HEK293 (cell line): ENCODE data around the gene SRD5A3.
A peak's percentile ranks its signal among the peaks of the same experiment; 100 is the strongest.

ENCODE experiments used
- CTCF ChIA-PET: fragments of 350-600 bp; formaldehyde crosslinking; extraction: SDS; loops from one replicate; lab custom pipeline; 2021; ENCODE audit warnings: antibody characterized with exemption; lab: Yijun Ruan, JAX
- POLR2A ChIA-PET: fragments of 300-600 bp; formaldehyde crosslinking; extraction: SDS; loops from one replicate; lab custom pipeline; 2020; ENCODE audit warnings: antibody characterized with exemption, inconsistent platforms; lab: Yijun Ruan, JAX
- H3K27ac ChIP-seq: fragments of 200-500 bp; sonication (Bioruptor generic); 2 replicates; pipeline ENCODE4 v1.5.1; 2014; ENCODE audit warnings: low read depth, low read length, control low read depth, inconsistent platforms; ENCODE audit errors: extremely low read depth
- H3K36me3 ChIP-seq, 2 experiments: fragments of 200-500 bp in 1 of 2; sonication (Bioruptor generic) in 1 of 2; 1 replicate in 1 of 2; 2 replicates in 1 of 2; pipeline ENCODE4 v1.5.1; 2014 to 2017; ENCODE audit warnings: inconsistent platforms in 2 of 2, low read length in 2 of 2; ENCODE audit not compliant: control insufficient read depth in 2 of 2, insufficient read depth in 1 of 2
- H3K4me1 ChIP-seq: fragments of 200-500 bp; sonication (Bioruptor generic); 2 replicates; pipeline ENCODE4 v1.5.1; 2014; ENCODE audit warnings: mild to moderate bottlenecking, low read length, inconsistent platforms; ENCODE audit not compliant: control insufficient read depth, insufficient read depth
- H3K4me3 ChIP-seq: 2 replicates; pipeline ENCODE4 v1.5.1; 2011; ENCODE audit warnings: low read depth, mild to moderate bottlenecking, control low read depth, low read length, moderate library complexity
- H3K9me3 ChIP-seq: fragments of 200-500 bp; sonication (Bioruptor generic); 2 replicates; pipeline ENCODE4 v1.5.1; 2014; ENCODE audit warnings: low read depth, low read length, inconsistent platforms; ENCODE audit not compliant: control insufficient read depth, insufficient read depth
- EGR2 ChIP-seq: fragments of 450-650 bp; formaldehyde crosslinking; IDR thresholded peaks from 2 replicates; pipeline ENCODE4 v1.5.1; 2016; ENCODE audit warnings: low read depth, missing biosample characterization, missing genetic modification characterization
- SETDB1 ChIP-seq: IDR thresholded peaks from one replicate; pipeline ENCODE4 v1.6.1; 2017; ENCODE audit warnings: mild to moderate bottlenecking, low read length, moderate library complexity, mixed read lengths; ENCODE audit not compliant: insufficient read length
- WT1 ChIP-seq: fragments of 450-650 bp; formaldehyde crosslinking; IDR thresholded peaks from 2 replicates; pipeline ENCODE4 v1.5.1; 2016; ENCODE audit warnings: missing biosample characterization, missing genetic modification characterization
- ZBTB8A ChIP-seq: fragments of 450-650 bp; formaldehyde crosslinking; IDR thresholded peaks from 2 replicates; pipeline ENCODE4 v1.5.1; 2016; ENCODE audit warnings: missing biosample characterization, missing genetic modification characterization
- ZNF10 ChIP-seq: fragments of 450-650 bp; formaldehyde crosslinking; IDR thresholded peaks from 2 replicates; pipeline ENCODE4 v1.5.1; 2017; ENCODE audit warnings: missing biosample characterization, missing genetic modification characterization
- ZNF311 ChIP-seq: fragments of 450-650 bp; formaldehyde crosslinking; IDR thresholded peaks from 2 replicates; pipeline ENCODE4 v1.5.1; 2017; ENCODE audit warnings: missing biosample characterization, missing genetic modification characterization, borderline replicate concordance
- ZNF501 ChIP-seq: fragments of 450-650 bp; formaldehyde crosslinking; IDR thresholded peaks from 2 replicates; pipeline ENCODE4 v1.5.1; 2016; ENCODE audit warnings: missing biosample characterization, missing genetic modification characterization
- ZNF514 ChIP-seq: fragments of 450-650 bp; formaldehyde crosslinking; IDR thresholded peaks from 2 replicates; pipeline ENCODE4 v1.5.1; 2016; ENCODE audit warnings: missing biosample characterization, missing genetic modification characterization
- ZNF560 ChIP-seq: fragments of 450-650 bp; formaldehyde crosslinking; IDR thresholded peaks from 2 replicates; pipeline ENCODE4 v1.5.1; 2017; ENCODE audit warnings: missing biosample characterization, missing genetic modification characterization, borderline replicate concordance
- ZNF610 ChIP-seq: fragments of 450-650 bp; formaldehyde crosslinking; IDR thresholded peaks from 2 replicates; pipeline ENCODE4 v1.5.1; 2016; ENCODE audit warnings: missing biosample characterization, missing genetic modification characterization, borderline replicate concordance
- ZNF654 ChIP-seq: fragments of 450-650 bp; formaldehyde crosslinking; IDR thresholded peaks from 2 replicates; pipeline ENCODE4 v1.5.1; 2016; ENCODE audit warnings: low read depth, missing biosample characterization, missing genetic modification characterization
- TF ChIP-seq, protein P1 (sequence below): fragments of 450-650 bp; formaldehyde crosslinking; IDR thresholded peaks from 2 replicates; pipeline ENCODE4 v1.5.0; 2017; ENCODE audit warnings: missing biosample characterization, missing genetic modification characterization, borderline replicate concordance
- TF ChIP-seq, protein P2 (sequence below): fragments of 450-650 bp; formaldehyde crosslinking; IDR thresholded peaks from 2 replicates; pipeline ENCODE4 v1.5.1; 2016; ENCODE audit warnings: missing biosample characterization, missing genetic modification characterization, borderline replicate concordance
- TF ChIP-seq, protein P3 (sequence below): fragments of 450-650 bp; formaldehyde crosslinking; conservative IDR thresholded peaks from 2 replicates; pipeline ENCODE4 v1.5.1; 2016; ENCODE audit warnings: low read depth, missing biosample characterization, missing genetic modification characterization
- TF ChIP-seq, protein P4 (sequence below): fragments of 450-650 bp; formaldehyde crosslinking; IDR thresholded peaks from 2 replicates; pipeline ENCODE4 v1.5.1; 2016; ENCODE audit warnings: missing biosample characterization, missing genetic modification characterization

SRD5A3 gene

DNA sequence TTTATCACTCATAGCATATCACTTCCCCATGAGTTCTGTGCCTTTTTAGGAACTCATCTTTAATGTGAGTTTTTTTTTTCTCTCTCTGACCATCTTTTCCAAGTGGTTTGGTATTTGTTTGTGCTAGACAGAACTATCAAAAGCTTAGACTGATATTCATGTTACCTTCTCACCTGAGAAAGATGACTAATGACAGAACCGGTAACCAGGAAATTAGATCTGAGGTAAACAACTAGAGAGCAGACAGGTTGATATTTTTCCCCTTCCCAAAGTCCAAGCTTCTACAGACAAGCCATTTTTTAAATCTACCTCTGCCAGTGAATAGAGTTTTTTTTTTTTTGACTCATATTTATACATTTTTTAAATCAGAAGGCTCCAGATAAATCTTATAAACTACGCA lies 17.0 kb upstream of the SRD5A3 start:
- CTCF ChIA-PET = no interaction called here
- TF ChIP-seq ZNF514 (tag by site-specific recombination) (no peak), ZNF610 (tag by site-specific recombination) (no peak), ZNF311 (tag by site-specific recombination) (no peak), WT1 (no peak), ZNF560 (tag by site-specific recombination) (no peak), ZBTB8A (no peak)
- TF ChIP-seq, protein P1, sequence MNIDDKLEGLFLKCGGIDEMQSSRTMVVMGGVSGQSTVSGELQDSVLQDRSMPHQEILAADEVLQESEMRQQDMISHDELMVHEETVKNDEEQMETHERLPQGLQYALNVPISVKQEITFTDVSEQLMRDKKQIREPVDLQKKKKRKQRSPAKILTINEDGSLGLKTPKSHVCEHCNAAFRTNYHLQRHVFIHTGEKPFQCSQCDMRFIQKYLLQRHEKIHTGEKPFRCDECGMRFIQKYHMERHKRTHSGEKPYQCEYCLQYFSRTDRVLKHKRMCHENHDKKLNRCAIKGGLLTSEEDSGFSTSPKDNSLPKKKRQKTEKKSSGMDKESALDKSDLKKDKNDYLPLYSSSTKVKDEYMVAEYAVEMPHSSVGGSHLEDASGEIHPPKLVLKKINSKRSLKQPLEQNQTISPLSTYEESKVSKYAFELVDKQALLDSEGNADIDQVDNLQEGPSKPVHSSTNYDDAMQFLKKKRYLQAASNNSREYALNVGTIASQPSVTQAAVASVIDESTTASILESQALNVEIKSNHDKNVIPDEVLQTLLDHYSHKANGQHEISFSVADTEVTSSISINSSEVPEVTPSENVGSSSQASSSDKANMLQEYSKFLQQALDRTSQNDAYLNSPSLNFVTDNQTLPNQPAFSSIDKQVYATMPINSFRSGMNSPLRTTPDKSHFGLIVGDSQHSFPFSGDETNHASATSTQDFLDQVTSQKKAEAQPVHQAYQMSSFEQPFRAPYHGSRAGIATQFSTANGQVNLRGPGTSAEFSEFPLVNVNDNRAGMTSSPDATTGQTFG = no peak
- TF ChIP-seq, protein P2, sequence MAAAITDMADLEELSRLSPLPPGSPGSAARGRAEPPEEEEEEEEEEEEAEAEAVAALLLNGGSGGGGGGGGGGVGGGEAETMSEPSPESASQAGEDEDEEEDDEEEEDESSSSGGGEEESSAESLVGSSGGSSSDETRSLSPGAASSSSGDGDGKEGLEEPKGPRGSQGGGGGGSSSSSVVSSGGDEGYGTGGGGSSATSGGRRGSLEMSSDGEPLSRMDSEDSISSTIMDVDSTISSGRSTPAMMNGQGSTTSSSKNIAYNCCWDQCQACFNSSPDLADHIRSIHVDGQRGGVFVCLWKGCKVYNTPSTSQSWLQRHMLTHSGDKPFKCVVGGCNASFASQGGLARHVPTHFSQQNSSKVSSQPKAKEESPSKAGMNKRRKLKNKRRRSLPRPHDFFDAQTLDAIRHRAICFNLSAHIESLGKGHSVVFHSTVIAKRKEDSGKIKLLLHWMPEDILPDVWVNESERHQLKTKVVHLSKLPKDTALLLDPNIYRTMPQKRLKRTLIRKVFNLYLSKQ (tag by site-specific recombination) = no peak
- H3K36me3 ChIP-seq = no peaks in the 10 kb centered on the region
- H3K27ac ChIP-seq = no peak overlapping the region
- POLR2A ChIA-PET = no interaction called here
- no peaks in the 10 kb centered on the region for H3K4me1 ChIP-seq
- H3K9me3 ChIP-seq = no peaks in the 10 kb centered on the region
- no peak overlapping the region for H3K4me3 ChIP-seq

DNA sequence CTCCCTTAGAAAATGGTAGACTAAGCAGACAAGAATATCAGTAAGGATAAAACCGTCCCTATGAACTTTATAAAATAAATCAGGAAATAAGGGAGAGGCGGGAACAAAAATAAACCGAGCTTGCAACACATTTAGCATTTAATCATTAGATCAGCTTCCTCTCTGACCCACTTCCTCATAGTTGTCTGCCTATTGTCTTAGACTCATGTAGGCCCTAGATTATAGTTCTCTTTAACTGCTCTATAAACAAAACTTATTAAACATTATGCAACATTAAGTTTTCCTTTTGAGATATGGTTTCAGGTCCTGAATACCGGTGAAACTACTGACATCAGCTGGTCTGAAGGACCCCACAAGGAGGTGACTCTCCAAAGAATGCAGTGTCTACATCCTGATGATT lies 15.8 kb upstream of the SRD5A3 start:
- TF ChIP-seq SETDB1 = peak; percentile 23
- TF ChIP-seq ZNF654 (tag by site-specific recombination) = no peak
- CTCF ChIA-PET = interaction anchor here (0.6 kb wide), 1 partner anchor 824 kb away, joined by 3 read pairs; no protein-coding TSS in a partner anchor
- H3K27ac ChIP-seq = no peak overlapping the region
- H3K4me1 ChIP-seq = no peaks in the 10 kb centered on the region
- no peak overlapping the region for H3K4me3 ChIP-seq
- H3K36me3 ChIP-seq = no peaks in the 10 kb centered on the region
- POLR2A ChIA-PET = no interaction called here
- no peaks in the 10 kb centered on the region for H3K9me3 ChIP-seq

DNA sequence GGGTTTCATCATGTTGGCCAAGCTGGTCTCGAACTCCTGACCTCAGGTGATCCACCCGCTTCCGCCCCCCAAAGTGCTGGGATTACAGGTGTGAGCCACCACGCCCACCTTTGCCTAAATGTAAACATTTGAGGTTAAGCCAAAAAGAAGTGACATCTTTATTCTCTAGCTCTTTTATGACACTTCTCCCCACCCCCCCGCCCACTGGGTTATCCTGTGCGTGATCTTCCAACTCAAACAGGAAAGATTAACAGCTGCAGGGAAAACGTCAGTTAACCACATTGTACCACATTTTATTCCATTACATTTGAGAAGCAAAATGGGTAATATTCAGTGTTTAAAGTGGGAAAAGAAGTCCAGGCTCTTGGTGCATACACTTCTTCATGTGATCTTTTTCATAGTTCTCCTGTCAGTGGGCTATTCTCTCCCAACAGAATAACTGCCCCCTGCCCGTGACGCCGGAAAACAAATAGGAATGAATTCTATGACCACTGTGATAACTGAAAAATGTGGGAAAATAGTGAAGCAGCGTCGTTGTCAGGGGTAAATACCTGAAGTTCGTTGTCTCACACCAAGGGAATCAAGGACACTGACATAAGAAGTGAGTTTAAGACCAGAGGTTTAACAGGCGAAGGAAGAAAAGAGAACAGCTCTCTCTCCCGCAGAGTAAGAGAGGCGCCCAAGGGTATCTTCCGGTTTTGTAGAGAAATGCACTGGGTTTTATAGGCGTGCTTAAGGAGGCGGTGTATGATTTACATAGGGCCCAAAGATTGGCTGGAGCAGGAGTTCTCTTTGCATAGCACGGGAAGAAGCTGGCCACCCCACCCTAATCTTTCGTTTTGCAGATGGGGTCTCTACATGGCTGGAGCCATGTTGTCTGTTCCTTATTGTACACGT lies 9.7 kb upstream of the SRD5A3 start:
- CTCF ChIA-PET = interaction anchor here (0.6 kb wide), 1 partner anchor 1030 kb away, joined by 3 read pairs; no protein-coding TSS in a partner anchor

DNA sequence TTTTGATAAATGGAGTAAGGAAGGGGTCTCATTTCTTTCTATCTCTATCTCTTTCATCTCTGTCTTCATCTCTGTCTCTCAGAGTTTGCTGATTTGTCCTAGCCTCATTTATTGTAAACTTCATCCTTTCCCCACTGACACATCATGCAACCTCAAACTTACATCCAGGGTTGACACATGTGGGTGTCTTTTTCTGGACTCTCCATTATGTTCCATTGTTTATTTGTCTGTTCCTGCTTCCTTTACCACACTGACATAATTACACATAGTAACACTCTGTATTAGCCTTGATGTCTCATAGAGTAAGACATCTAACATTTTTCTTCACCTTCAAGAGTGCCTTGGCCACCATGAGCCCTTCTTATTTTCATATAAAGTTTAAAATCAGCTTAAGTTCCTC lies 8.1 kb upstream of the SRD5A3 start:
- ChIA-PET CTCF (no interaction called here), POLR2A (no interaction called here)
- Histone ChIP-seq H3K9me3 (no peaks in the 10 kb centered on the region), H3K4me1 (no peaks in the 10 kb centered on the region), H3K36me3 (no peaks in the 10 kb centered on the region), H3K4me3 (no peak overlapping the region), H3K27ac (no peak overlapping the region)
- TF ChIP-seq, protein P3, sequence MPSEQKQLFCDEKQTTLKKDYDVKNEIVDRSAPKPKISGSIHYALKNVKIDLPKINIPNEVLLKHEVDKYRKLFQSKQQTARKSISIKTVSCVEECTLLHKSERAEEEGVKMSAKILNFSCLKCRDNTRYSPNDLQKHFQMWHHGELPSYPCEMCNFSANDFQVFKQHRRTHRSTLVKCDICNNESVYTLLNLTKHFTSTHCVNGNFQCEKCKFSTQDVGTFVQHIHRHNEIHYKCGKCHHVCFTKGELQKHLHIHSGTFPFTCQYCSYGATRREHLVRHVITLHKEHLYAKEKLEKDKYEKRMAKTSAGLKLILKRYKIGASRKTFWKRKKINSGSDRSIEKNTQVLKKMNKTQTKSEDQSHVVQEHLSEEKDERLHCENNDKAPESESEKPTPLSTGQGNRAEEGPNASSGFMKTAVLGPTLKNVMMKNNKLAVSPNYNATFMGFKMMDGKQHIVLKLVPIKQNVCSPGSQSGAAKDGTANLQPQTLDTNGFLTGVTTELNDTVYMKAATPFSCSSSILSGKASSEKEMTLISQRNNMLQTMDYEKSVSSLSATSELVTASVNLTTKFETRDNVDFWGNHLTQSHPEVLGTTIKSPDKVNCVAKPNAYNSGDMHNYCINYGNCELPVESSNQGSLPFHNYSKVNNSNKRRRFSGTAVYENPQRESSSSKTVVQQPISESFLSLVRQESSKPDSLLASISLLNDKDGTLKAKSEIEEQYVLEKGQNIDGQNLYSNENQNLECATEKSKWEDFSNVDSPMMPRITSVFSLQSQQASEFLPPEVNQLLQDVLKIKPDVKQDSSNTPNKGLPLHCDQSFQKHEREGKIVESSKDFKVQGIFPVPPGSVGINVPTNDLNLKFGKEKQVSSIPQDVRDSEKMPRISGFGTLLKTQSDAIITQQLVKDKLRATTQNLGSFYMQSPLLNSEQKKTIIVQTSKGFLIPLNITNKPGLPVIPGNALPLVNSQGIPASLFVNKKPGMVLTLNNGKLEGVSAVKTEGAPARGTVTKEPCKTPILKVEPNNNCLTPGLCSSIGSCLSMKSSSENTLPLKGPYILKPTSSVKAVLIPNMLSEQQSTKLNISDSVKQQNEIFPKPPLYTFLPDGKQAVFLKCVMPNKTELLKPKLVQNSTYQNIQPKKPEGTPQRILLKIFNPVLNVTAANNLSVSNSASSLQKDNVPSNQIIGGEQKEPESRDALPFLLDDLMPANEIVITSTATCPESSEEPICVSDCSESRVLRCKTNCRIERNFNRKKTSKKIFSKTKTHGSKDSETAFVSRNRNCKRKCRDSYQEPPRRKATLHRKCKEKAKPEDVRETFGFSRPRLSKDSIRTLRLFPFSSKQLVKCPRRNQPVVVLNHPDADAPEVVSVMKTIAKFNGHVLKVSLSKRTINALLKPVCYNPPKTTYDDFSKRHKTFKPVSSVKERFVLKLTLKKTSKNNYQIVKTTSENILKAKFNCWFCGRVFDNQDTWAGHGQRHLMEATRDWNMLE = no peak
- TF ChIP-seq, protein P4, sequence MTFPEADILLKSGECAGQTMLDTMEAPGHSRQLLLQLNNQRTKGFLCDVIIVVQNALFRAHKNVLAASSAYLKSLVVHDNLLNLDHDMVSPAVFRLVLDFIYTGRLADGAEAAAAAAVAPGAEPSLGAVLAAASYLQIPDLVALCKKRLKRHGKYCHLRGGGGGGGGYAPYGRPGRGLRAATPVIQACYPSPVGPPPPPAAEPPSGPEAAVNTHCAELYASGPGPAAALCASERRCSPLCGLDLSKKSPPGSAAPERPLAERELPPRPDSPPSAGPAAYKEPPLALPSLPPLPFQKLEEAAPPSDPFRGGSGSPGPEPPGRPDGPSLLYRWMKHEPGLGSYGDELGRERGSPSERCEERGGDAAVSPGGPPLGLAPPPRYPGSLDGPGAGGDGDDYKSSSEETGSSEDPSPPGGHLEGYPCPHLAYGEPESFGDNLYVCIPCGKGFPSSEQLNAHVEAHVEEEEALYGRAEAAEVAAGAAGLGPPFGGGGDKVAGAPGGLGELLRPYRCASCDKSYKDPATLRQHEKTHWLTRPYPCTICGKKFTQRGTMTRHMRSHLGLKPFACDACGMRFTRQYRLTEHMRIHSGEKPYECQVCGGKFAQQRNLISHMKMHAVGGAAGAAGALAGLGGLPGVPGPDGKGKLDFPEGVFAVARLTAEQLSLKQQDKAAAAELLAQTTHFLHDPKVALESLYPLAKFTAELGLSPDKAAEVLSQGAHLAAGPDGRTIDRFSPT (tag by site-specific recombination) = no peak
- TF ChIP-seq ZNF501 (tag by site-specific recombination) = no peak

More for the DNA sequence above, 9.7 kb upstream of the SRD5A3 start:
- TF ChIP-seq EGR2 (tag by site-specific recombination) (0 out of 2 replicates have a peak, but pooled peaks have one; percentile 35), ZNF10 (tag by site-specific recombination) (no peak)
- Histone ChIP-seq H3K27ac (no peak overlapping the region), H3K9me3 (no peaks in the 10 kb centered on the region), H3K36me3 (no peaks in the 10 kb centered on the region), H3K4me3 (no peak overlapping the region), H3K4me1 (no peaks in the 10 kb centered on the region)
- POLR2A ChIA-PET = no interaction called here
